ENCODE measurements around the gene SAMD5. TPM values are rescaled to one million over a fixed set of nuclear protein-coding genes. Genes with fewer than 3 reads are reported as not detected.

Gene SAMD5
- total and polyA plus RNA-seq, 2 of the 8 experiments (the other 6 are each of a cell fraction or from before 2014, with no cell fraction given): 0.02 to 0.04 TPM

- Histone ChIP-seq H3K27me3 (replicated peaks in 1 of 4; ENCODE audit: control insufficient read depth in 3 of 4, extremely low read depth in 1 of 4, insufficient read depth in 3 of 4, low read length in 3 of 4) (no peaks in the 10 kb centered on the region), H4K20me1 (replicated peaks in 1 of 2; ENCODE audit: control insufficient read depth in 1 of 2, insufficient read depth in 2 of 2, low read length in 2 of 2) (no peaks in the 10 kb centered on the region)
Measured at GRCh38 chr6:147579667-147580066, 71.2 kb downstream of the SAMD5 start.

More at GRCh38 chr6:147579667-147580066, 71.2 kb downstream of the SAMD5 start:
- Histone ChIP-seq H3K56ac (replicated peaks; ENCODE audit: insufficient read length, low read depth, low read length) (no peak overlapping the region), H4K8ac (ENCODE audit: extremely low read depth, insufficient read depth, low read length) (no peak overlapping the region), H3K14ac (ENCODE audit: insufficient read length) (no peak overlapping the region), H3K4me1 (replicated peaks in 1 of 4; ENCODE audit: control insufficient read depth in 3 of 4, insufficient read depth in 4 of 4, low read length in 3 of 4) (no peaks in the 10 kb centered on the region), H3K4me2 (ENCODE audit: insufficient read depth in 1 of 2, low read depth in 2 of 2, low read length in 2 of 2) (no peak overlapping the region), H4K5ac (ENCODE audit: insufficient read length, low read depth, low read length) (no peak overlapping the region), H2BK15ac (ENCODE audit: low read length) (no peak overlapping the region), H3K18ac (ENCODE audit: extremely low read depth, low read length) (no peak overlapping the region), H3K4me3 (ENCODE audit: extremely low read depth in 1 of 4, insufficient read depth in 2 of 4, low read depth in 3 of 4, low read length in 4 of 4) (no peak overlapping the region), H3K27ac (ENCODE audit: low read depth, low read length) (no peak overlapping the region), H4K91ac (replicated peaks; ENCODE audit: insufficient read length, low read length) (no peak overlapping the region), H2BK120ac (replicated peaks; ENCODE audit: low read depth, low read length) (no peak overlapping the region), H2AK5ac (ENCODE audit: low read depth, low read length) (no peak overlapping the region), H3K36me3 (ENCODE audit: control insufficient read depth in 2 of 4, insufficient read depth in 4 of 4, low read length in 3 of 4) (no peaks in the 10 kb centered on the region), H3K23me2 (ENCODE audit: low read depth, low read length) (no peaks in the 10 kb centered on the region; the same call in 1 of the 2 replicates), H3K79me2 (ENCODE audit: control insufficient read depth in 1 of 2, insufficient read depth in 2 of 2, low read length in 2 of 2) (no peaks in the 10 kb centered on the region), H2BK5ac (ENCODE audit: low read depth, low read length) (no peak overlapping the region), H2BK20ac (ENCODE audit: low read length) (no peak overlapping the region), H2BK12ac (ENCODE audit: low read depth, low read length) (no peak overlapping the region), H3K9me3 (ENCODE audit: insufficient read depth in 2 of 2, low read depth in 1 of 2, low read length in 1 of 2) (no peaks in the 10 kb centered on the region), H3K79me1 (ENCODE audit: low read depth, low read length) (no peaks in the 10 kb centered on the region), H3K9ac (replicated peaks in 1 of 4; ENCODE audit: extremely low read depth in 1 of 4, low read depth in 3 of 4, low read length in 3 of 4) (no peak overlapping the region), H3K23ac (ENCODE audit: insufficient read length) (no peak overlapping the region), H3K4ac (replicated peaks; ENCODE audit: insufficient read length, low read depth, low read length) (no peak overlapping the region), H2AFZ (ENCODE audit: low read length) (no peak overlapping the region)
- FAIRE-seq (no peak), DNase-seq (ENCODE audit: low read depth in 1 of 2, low spot score in 2 of 2) (no peak)
- ChIA-PET CTCF (ENCODE audit: partially characterized antibody) (no interaction called here), POLR2A (ENCODE audit: partially characterized antibody) (no interaction called here)
- 90% methylated on average over 3 of the region's 3 CpGs; no CpG with 5 or more reads in 1 of the 2 experiments for WGBS, 2 experiments (ENCODE audit: extremely low coverage in 1 of 2, insufficient coverage in 1 of 2, insufficient read length in 1 of 2, insufficient replicate concordance in 2 of 2, low coverage in 1 of 2, low lambda C conversion rate in 2 of 2, missing lambda C conversion rate in 1 of 2)
- TF ChIP-seq NRF1 (IDR thresholded peaks at IDR 0.05; ENCODE audit: low read depth, low read length) (no peak), USF2 (IDR thresholded peaks at IDR 0.05; ENCODE audit: low read length) (no peak), EP300 (IDR thresholded peaks at IDR 0.05; ENCODE audit: borderline replicate concordance in 1 of 2, low read depth in 2 of 2, low read length in 2 of 2) (no peak), CTCF (IDR thresholded peaks at IDR 0.05; ENCODE audit: control extremely low read depth in 1 of 3, insufficient read depth in 1 of 3, low read depth in 1 of 3, low read length in 3 of 3) (no peak), CHD2 (IDR thresholded peaks at IDR 0.05; ENCODE audit: low read length) (no peak), HDAC2 (IDR thresholded peaks at IDR 0.05; ENCODE audit: borderline replicate concordance in 1 of 2, low read depth in 2 of 2, low read length in 2 of 2) (no peak), SP4 (IDR thresholded peaks at IDR 0.05; ENCODE audit: low read length) (no peak)

Data from H1 (cell line).